NCI-H1694 (cell line): ENCODE data around the gene CEP170B.
"Not testable (repeated sequence)": the region's sequence is repeated elsewhere in the genome, so short reads cannot be mapped to it uniquely, and the experiment has no call there.

Source experiments
- DNase-seq: peaks from one replicate; lab custom pipeline; 2025; lab: John Stamatoyannopoulos, UW

Gene CEP170B

DNA sequence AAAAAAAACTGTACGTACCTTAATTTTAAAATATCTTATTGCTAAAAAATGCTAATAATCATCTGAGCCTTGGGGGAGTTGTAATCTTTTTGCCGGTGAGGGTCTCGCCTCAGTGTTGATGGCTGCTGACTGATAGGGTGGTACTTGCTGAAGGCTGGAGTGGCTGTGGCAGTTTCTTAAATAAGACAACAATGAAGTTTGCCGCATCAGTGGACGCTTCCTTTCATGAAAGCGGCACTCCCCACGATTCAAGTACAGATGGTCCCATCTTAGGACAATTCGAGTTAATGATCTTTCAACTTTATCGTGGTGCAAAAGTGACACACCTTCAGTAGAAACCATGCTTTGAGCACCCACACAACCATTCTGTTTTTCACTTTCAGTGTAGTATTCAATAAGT, 52.0 kb downstream of the CEP170B start:
- DNase-seq, result no peak

DNA sequence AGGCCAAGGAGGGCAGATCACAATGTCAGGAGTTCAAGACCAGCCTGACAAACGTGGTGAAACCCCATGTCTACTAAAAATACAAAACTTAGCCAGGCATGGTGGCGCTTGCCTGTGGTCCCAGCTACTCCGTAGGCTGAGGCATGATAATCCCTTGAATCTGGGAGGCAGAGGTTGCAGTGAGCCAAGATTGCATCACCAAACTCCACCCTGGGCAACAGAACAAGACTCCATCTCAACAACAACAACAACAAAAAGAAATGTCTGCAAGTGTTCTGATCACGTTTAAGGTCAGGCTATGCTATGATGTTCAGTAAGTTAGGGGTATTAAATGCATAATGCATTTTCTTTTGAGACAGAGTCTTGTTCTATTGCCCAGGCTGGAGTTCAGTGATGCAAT, 52.9 kb downstream of the CEP170B start:
- no peak for DNase-seq

- not testable (repeated sequence) for DNase-seq
Observed at GRCh38 chr14:104919152-104919992, 54.3 kb downstream of the CEP170B start.

DNA sequence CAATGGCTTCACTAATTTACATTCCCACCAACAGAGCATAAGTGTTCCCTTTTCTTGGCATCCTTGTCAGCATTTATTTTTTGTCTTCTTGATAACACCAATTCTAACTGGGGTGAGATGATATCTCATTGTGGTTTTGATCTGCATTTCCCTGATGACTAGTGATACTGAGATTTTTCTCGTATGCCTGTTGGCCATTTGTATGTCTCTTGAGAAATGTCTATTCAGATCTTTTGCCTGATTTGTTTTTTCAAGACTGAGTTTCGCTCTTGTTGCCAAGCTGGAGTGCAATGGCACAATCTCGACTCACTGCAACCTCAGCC, 54.9 kb downstream of the CEP170B start:
- no peak for DNase-seq

- DNase-seq, result no peak
Observed at GRCh38 chr14:104923640-104924420, 58.8 kb downstream of the CEP170B start.

- no peak for DNase-seq
Observed at GRCh38 chr14:104924421-104925213, 59.5 kb downstream of the CEP170B start, which contains the start of gene PLD4. PLD4 (plus strand) TSS chr14:104924879; CDS start chr14:104927141, 2,262 bp downstream.

- no peak for DNase-seq
Observed at GRCh38 chr14:104925214-104925854, 60.3 kb downstream of the CEP170B start.

DNA sequence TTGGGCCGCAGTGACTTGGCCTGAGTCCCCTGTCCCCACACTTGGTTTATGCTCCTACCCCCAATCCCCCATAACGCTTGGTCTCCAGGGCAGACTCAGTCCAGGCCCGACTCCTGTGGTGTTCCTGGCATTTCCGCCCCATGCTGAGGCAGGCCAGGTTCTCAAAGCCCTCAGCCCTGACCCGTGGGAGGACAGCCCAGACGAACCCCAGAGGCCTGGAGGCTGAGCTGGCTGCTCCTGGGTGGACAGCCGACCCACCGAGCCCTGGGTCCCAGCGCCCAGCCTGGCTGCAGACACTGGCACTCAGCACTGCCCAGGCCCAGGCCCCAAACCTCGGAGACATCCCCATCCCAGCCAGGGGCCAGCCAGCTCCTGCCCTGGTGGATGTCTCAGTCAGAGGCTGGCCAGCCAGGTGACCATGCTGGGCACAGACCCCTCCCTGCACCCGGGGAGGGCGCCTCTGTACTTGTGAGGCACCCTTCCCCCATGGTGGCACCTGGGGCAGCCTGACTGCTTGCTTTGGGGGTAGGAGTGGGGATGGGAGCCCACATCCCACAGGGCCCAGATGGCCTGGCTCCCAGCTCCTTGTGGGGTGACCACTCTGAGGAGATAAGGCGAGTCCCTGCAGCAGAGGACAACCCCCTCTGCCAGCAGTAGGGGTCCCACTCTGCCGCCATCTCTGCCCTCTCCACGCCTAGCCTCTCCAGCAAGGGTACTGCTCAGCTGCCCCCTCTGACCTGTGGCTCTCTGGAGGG, 61.0 kb downstream of the CEP170B start:
- DNase-seq, result no peak

DNA sequence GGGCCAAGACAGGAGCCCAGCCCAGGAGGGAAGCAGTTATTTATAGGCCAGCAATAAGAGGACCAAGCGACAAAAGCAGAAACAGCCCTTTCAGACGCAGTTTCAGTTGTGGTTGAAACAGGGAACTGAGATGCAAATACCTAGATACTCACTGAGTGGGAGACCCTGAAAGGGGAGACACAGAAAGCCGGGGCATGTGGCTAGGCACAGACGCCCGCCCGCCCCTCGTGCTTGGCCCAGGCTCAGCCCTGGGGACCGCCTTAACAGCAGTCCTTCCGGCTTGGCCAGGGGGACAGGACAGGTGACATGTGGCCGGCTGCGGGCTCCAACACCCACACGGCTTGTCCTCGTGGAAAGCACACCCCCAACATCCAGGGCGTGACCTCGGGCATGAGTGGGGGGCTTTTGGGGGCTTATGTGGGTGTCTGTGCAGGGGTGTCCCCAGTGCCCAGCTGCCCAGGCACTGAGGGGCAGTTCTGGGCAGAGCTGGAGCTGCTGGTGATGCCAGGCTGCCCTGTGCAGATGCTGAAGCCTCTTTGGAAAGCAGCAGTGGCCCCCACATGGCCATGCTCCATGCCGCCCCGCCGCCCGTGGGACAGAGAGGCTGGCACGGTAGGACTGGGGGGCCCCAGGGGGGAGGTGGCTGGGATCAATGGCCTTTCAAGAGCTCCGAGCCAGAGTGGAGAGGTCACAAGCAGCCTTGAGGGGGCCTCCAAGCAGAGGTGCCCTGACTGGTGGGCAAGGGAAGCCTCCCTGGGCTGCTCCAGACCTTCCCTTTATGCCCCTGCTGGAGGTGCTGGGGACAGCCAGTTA, 61.8 kb downstream of the CEP170B start:
- DNase-seq, result no peak

- no peak for DNase-seq
Observed at GRCh38 chr14:104927432-104927816, 62.4 kb downstream of the CEP170B start.

- no peak for DNase-seq
Observed at GRCh38 chr14:104927901-104928300, 62.8 kb downstream of the CEP170B start.

DNA sequence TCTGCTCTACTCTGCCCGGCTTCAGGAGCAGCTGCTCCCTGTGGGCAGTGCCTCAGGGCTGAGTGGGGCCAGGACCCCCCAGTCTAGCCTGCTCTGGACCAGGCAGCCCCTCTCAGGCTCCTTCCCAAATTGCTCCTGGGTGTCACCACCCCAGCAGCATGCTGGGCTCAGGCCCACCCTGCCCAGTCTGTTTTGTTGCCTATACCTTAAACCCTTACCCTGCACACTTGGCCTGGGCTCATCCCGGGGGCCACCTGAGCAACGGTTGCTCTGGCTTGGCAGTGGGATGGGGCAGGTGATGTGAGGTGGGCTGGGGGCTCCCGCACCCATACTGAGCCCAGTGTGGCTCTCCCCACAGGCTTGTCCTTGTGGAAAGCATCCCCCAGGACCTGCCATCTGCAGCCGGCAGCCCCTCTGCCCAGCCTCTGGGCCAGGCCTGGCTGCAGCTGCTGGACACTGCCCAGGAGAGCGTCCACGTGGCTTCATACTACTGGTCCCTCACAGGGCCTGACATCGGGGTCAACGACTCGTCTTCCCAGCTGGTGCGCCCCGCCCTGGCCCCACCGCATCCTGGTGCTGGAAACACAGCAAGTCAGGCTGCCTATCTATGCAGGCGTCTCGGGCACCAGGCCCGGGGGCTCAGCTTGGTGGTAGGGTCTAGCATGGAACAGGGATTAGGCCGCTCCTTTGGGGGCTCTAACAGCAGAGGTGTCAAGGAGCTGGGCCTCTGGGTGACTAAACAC, 63.5 kb downstream of the CEP170B start:
- no peak for DNase-seq

- no peak for DNase-seq
Observed at GRCh38 chr14:104929268-104930230, 64.5 kb downstream of the CEP170B start.

DNA sequence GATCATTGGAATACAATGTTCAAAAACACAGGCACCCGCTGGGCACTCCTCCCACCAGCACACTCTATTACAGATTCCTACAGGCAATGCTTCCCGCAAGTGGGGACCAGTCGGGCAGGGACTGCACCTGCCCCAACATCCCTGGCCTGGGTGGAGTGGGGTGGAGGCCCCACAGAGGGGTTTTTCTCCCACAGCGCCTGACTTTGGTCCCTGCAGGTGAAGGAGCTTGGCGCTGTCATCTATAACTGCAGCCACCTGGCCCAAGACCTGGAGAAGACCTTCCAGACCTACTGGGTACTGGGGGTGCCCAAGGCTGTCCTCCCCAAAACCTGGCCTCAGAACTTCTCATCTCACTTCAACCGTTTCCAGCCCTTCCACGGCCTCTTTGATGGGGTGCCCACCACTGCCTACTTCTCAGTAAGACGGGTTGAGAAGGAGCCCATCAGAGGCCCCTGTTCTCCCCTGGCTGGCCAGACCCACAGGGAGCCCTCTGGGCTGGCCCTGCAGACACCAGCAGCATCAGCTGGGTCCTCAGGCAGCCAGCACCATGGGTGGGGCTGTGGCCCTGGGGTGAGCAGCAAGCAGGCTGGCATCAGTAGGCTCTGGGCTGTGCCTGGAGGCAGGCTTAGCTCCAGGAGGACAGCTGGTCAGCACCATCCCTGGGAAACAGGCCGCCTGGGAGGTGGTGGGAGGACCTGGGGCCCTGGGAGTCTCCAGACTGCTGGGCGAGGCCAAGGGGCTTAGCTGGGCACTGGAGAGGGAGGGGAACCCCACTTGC, 65.6 kb downstream of the CEP170B start:
- DNase-seq, result no peak

- no peak for DNase-seq
Observed at GRCh38 chr14:104931304-104931770, 66.3 kb downstream of the CEP170B start.

DNA sequence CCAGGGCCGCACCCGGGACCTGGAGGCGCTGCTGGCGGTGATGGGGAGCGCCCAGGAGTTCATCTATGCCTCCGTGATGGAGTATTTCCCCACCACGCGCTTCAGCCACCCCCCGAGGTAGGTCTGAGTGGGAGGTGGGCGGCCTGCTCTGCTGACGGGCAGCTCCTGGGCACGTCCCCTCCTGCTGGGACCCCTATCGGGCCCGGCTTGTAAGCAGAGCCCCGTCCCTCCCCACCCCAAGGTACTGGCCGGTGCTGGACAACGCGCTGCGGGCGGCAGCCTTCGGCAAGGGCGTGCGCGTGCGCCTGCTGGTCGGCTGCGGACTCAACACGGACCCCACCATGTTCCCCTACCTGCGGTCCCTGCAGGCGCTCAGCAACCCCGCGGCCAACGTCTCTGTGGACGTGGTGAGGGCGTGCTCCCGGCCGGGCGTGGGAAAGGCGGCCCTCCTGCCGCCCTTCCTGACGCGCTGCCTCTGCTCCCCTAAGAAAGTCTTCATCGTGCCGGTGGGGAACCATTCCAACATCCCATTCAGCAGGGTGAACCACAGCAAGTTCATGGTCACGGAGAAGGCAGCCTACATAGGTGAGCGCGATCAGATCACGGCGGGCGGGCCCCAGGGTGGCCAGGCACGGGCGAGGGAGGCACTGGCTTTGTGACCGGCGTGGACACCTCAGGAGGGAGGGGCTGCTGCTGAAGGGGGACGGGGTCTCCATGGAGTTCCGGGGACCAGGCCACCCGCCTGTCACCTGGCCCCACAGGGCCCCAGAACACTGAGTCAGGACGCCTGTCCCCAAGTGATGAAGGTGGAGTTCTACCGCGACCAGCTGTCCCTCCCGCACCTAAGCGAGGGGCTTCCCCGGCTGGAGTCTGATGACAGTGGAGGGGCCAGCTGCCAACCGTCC, 67.0 kb downstream of the CEP170B start:
- DNase-seq, result no peak
